Left forelimb (tissue), 1 donor: ENCODE data around the gene TFCP2L1.
"Not testable (repeated sequence)": the region's sequence is repeated elsewhere in the genome, so short reads cannot be mapped to it uniquely, and the experiment has no call there.

Experiments
- DNase-seq: peaks from one replicate; pipeline ENCODE4 v3.0.0-alpha.2; 2018; ENCODE audit warnings: low spot score

Gene TFCP2L1

GRCh38 chr2:121242175-121242875, 42.7 kb downstream of the TFCP2L1 start:
- no peak for DNase-seq

GRCh38 chr2:121241466-121241865, 43.5 kb downstream of the TFCP2L1 start:
- no peak for DNase-seq

GRCh38 chr2:121240436-121240835, 44.6 kb downstream of the TFCP2L1 start:
- DNase-seq: no peak

GRCh38 chr2:121239969-121240368, 45.0 kb downstream of the TFCP2L1 start:
- DNase-seq: no peak

- DNase-seq: no peak
These were observed 45.5 kb downstream of the TFCP2L1 start for GRCh38 chr2:121239471-121239870.

GRCh38 chr2:121238828-121239227, 46.2 kb downstream of the TFCP2L1 start:
- DNase-seq: no peak

GRCh38 chr2:121237980-121238665, 46.9 kb downstream of the TFCP2L1 start:
- no peak for DNase-seq

GRCh38 chr2:121237336-121237979, 47.5 kb downstream of the TFCP2L1 start:
- DNase-seq: no peak

GRCh38 chr2:121236650-121237180, 48.3 kb downstream of the TFCP2L1 start:
- no peak for DNase-seq

- DNase-seq: no peak
These were observed 48.8 kb downstream of the TFCP2L1 start for GRCh38 chr2:121236101-121236640.

GRCh38 chr2:121235542-121235941, 49.5 kb downstream of the TFCP2L1 start:
- DNase-seq: no peak

GRCh38 chr2:121234791-121235190, 50.2 kb downstream of the TFCP2L1 start:
- DNase-seq: no peak

GRCh38 chr2:121234144-121234543, 50.9 kb downstream of the TFCP2L1 start:
- DNase-seq: no peak

GRCh38 chr2:121233486-121234110, 51.4 kb downstream of the TFCP2L1 start:
- DNase-seq: no peak

- no peak for DNase-seq
These were observed 52.3 kb downstream of the TFCP2L1 start for GRCh38 chr2:121232626-121233265.

GRCh38 chr2:121231385-121232000, 53.5 kb downstream of the TFCP2L1 start:
- no peak for DNase-seq

- no peak for DNase-seq
These were observed 56.5 kb downstream of the TFCP2L1 start for GRCh38 chr2:121228521-121228920.

GRCh38 chr2:121227381-121228144, 57.4 kb downstream of the TFCP2L1 start:
- not testable (repeated sequence) for DNase-seq

- DNase-seq: not testable (repeated sequence)
These were observed 59.3 kb downstream of the TFCP2L1 start for GRCh38 chr2:121225681-121226080.

GRCh38 chr2:121220995-121221394, 64.0 kb downstream of the TFCP2L1 start:
- DNase-seq: no peak
